ENCODE data around the gene LHFPL2.

Gene LHFPL2

GRCh38 chr5:78490709-78491485 is 157.7 kb downstream of the LHFPL2 start:
- Histone ChIP-seq H3K4me1 (ENCODE audit: control insufficient read depth in 1 of 2, insufficient read depth in 1 of 2, low read depth in 1 of 2, low read length in 1 of 2) (peaks cover 29 to 36% of the 10 kb centered on the region in 2 experiments), H3K27ac (no peak overlapping the region), H3K9me3 (no peaks in the 10 kb centered on the region), H3K36me3 (no peaks in the 10 kb centered on the region), H3K27me3 (no peaks in the 10 kb centered on the region), H3K4me3 (ENCODE audit: low read depth in 1 of 2, low read length in 1 of 2) (no peak overlapping the region)
- TF ChIP-seq CTCF (IDR thresholded peaks at IDR 0.05), result no peak

GRCh38 chr5:78487846-78488245 is 160.7 kb downstream of the LHFPL2 start:
- Histone ChIP-seq H3K4me3 (ENCODE audit: low read depth in 1 of 2, low read length in 1 of 2) (no peak overlapping the region), H3K4me1 (ENCODE audit: control insufficient read depth in 1 of 2, insufficient read depth in 1 of 2, low read depth in 1 of 2, low read length in 1 of 2) (peaks cover 53 to 61% of the 10 kb centered on the region in 2 experiments), H3K27ac (peak overlapping the region; percentile 65), H3K36me3 (no peaks in the 10 kb centered on the region), H3K9me3 (no peaks in the 10 kb centered on the region), H3K27me3 (no peaks in the 10 kb centered on the region)
- no peak for TF ChIP-seq CTCF (IDR thresholded peaks at IDR 0.05)

GRCh38 chr5:78486218-78486617 is 162.4 kb downstream of the LHFPL2 start:
- Histone ChIP-seq H3K4me3 (ENCODE audit: low read depth in 1 of 2, low read length in 1 of 2) (no peak overlapping the region), H3K36me3 (no peaks in the 10 kb centered on the region), H3K27ac (no peak overlapping the region), H3K9me3 (no peaks in the 10 kb centered on the region), H3K4me1 (ENCODE audit: control insufficient read depth in 1 of 2, insufficient read depth in 1 of 2, low read depth in 1 of 2, low read length in 1 of 2) (peaks cover 60 to 72% of the 10 kb centered on the region in 2 experiments), H3K27me3 (no peaks in the 10 kb centered on the region)
- no peak for TF ChIP-seq CTCF (IDR thresholded peaks at IDR 0.05)

- TF ChIP-seq CTCF (IDR thresholded peaks at IDR 0.05), result peak; percentile 22
- Histone ChIP-seq H3K36me3 (no peaks in the 10 kb centered on the region), H3K27me3 (no peaks in the 10 kb centered on the region), H3K4me1 (ENCODE audit: control insufficient read depth in 1 of 2, insufficient read depth in 1 of 2, low read depth in 1 of 2, low read length in 1 of 2) (peaks cover 52 to 65% of the 10 kb centered on the region in 2 experiments), H3K4me3 (ENCODE audit: low read depth in 1 of 2, low read length in 1 of 2) (peak overlapping the region; percentile 26 to 47), H3K9me3 (no peaks in the 10 kb centered on the region), H3K27ac (peak overlapping the region; percentile 84)
Measured at GRCh38 chr5:78483809-78484521, 164.6 kb downstream of the LHFPL2 start.

- Histone ChIP-seq H3K36me3 (no peaks in the 10 kb centered on the region), H3K9me3 (no peaks in the 10 kb centered on the region), H3K27me3 (no peaks in the 10 kb centered on the region), H3K27ac (peak overlapping the region; percentile 84), H3K4me3 (ENCODE audit: low read depth in 1 of 2, low read length in 1 of 2) (peak overlapping the region; percentile 26 to 47), H3K4me1 (ENCODE audit: control insufficient read depth in 1 of 2, insufficient read depth in 1 of 2, low read depth in 1 of 2, low read length in 1 of 2) (peaks cover 42 to 55% of the 10 kb centered on the region in 2 experiments)
- no peak for TF ChIP-seq CTCF (IDR thresholded peaks at IDR 0.05)
Measured at GRCh38 chr5:78482948-78483347, 165.6 kb downstream of the LHFPL2 start.
